ENCODE results near the gene CHD5.

- TF ChIP-seq, protein P1, sequence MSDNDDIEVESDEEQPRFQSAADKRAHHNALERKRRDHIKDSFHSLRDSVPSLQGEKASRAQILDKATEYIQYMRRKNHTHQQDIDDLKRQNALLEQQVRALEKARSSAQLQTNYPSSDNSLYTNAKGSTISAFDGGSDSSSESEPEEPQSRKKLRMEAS (IDR thresholded peaks at IDR 0.05; ENCODE audit: low read depth, low read length) = no peak
- TF ChIP-seq POLR2A (IDR thresholded peaks at IDR 0.05; ENCODE audit: extremely low read depth, insufficient read length) (no peak), CTCF (IDR thresholded peaks at IDR 0.05; ENCODE audit: low read depth, low read length) (no peak)
Observed at GRCh38 chr1:6126028-6126427, 54.1 kb downstream of the CHD5 start.
